Activated CD8-positive, alpha-beta memory T cell treated with anti-CD3 and anti-CD28 coated beads, Interleukin-2, amount 10 ng/mL, durations not matched to agents 7 days and 5 days (primary cell): ENCODE results near the gene MYH1. TPM values are rescaled to one million over a fixed set of nuclear protein-coding genes. Genes with fewer than 3 reads are reported as not detected.
"Not testable (repeated sequence)": the region's sequence is repeated elsewhere in the genome, so short reads cannot be mapped to it uniquely, and the experiment has no call there.

ENCODE experiments used
- ATAC-seq: fragments of 150-1000 bp; cut with Tn5 transposase; one replicate; pipeline ENCODE4 v1.10.0; 2021; ENCODE audit warnings: moderate library complexity
- CTCF ChIA-PET: fragments of 350-600 bp; sonication (Branson Sonifier 250); formaldehyde crosslinking; loops from one replicate; lab custom pipeline; 2021; ENCODE audit warnings: antibody characterized with exemption; lab: Charles Lee
- DNase-seq: peaks from one replicate; pipeline ENCODE4 v3.0.0-alpha.2; 2020
- H3K27ac Mint-ChIP-seq: one replicate; pipeline ENCODE4 v1.8.0; 2021; ENCODE audit warnings: mild to moderate bottlenecking, mixed read lengths
- H3K27me3 Mint-ChIP-seq: one replicate; pipeline ENCODE4 v1.8.0; 2021; ENCODE audit warnings: mixed read lengths
- H3K36me3 Mint-ChIP-seq: one replicate; pipeline ENCODE4 v1.8.0; 2021; ENCODE audit warnings: mild to moderate bottlenecking, mixed read lengths
- H3K4me1 Mint-ChIP-seq: one replicate; pipeline ENCODE4 v1.8.0; 2021; ENCODE audit warnings: mixed read lengths
- H3K4me3 Mint-ChIP-seq: one replicate; pipeline ENCODE4 v1.8.0; 2021; ENCODE audit warnings: mild to moderate bottlenecking, moderate library complexity, mixed read lengths
- H3K9me3 Mint-ChIP-seq: one replicate; pipeline ENCODE4 v1.8.0; 2022; ENCODE audit warnings: low read depth, mixed read lengths
- total RNA-seq, 2 experiments: library from RNA; stranded (reverse); gene quantifications; one replicate each; pipeline ENCODE4 v1.2.3, GENCODE V29; 2021

Gene MYH1
- not detected for total RNA-seq

- DNase-seq (no peak), ATAC-seq (no peak)
- no peaks in the 10 kb centered on the region for H3K36me3 Mint-ChIP-seq
- CTCF ChIA-PET: no interaction called here
- no peaks in the 10 kb centered on the region for H3K9me3 Mint-ChIP-seq
- no peak within 1 kb of the TSS for H3K27ac Mint-ChIP-seq
- H3K4me1 Mint-ChIP-seq: no peaks in the 10 kb centered on the region
- peaks cover 2% of the 10 kb centered on the region for H3K27me3 Mint-ChIP-seq
- no peak within 1 kb of the TSS for H3K4me3 Mint-ChIP-seq
Measured at GRCh38 chr17:10518271-10519037, at the start of gene MYH1. TSS of gene MYH1 (minus strand) at chr17:10518542. CDS start at chr17:10516642, 1,900 bp downstream.

DNA sequence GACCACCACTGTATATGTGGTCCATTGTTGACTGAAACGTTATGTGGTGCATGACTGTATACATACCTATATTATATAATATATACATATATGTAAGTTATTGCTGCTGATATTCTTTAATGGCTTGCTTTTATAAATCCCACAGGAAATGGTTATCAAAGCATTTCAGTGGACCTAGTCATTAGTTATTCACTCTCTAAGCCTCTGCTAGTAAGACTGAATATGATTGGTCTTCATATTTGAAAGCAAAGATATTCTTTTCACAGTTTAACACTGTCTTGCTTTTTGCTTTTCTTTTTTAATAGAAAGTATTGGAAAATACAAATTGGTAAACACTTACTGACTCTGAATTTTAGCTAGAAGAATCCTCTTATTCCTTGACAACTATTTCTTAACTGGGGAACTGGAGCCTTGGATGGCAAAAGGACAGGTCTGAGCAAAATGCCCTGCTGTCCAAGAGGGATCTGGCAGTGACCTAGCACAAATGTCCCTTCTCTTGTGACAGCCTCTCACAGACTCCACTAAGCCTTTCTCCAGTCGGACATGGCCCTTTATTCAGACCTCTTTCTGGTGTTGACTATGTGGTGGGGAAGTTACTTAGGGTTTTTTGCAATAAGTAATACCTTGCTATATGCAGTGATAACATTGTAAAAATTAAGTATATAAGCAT is 45.8 kb upstream of the MYH1 start:
- Mint-ChIP-seq H3K4me3 (no peak overlapping the region), H3K27ac (no peak overlapping the region), H3K36me3 (no peaks in the 10 kb centered on the region), H3K9me3 (no peaks in the 10 kb centered on the region), H3K27me3 (peaks cover 9% of the 10 kb centered on the region), H3K4me1 (no peaks in the 10 kb centered on the region)
- no peak for DNase-seq
- CTCF ChIA-PET: no interaction called here
- no peak for ATAC-seq

- no peak for ATAC-seq
- Mint-ChIP-seq H3K27me3 (no peaks in the 10 kb centered on the region), H3K4me1 (no peaks in the 10 kb centered on the region), H3K4me3 (no peak overlapping the region), H3K27ac (no peak overlapping the region), H3K36me3 (no peaks in the 10 kb centered on the region), H3K9me3 (no peaks in the 10 kb centered on the region)
- CTCF ChIA-PET: no interaction called here
- no peak for DNase-seq
Measured at GRCh38 chr17:10558049-10558448, 39.7 kb upstream of the MYH1 start.

- H3K36me3 Mint-ChIP-seq: no peaks in the 10 kb centered on the region
- H3K9me3 Mint-ChIP-seq: no peaks in the 10 kb centered on the region
- no peaks in the 10 kb centered on the region for H3K27me3 Mint-ChIP-seq
- H3K4me1 Mint-ChIP-seq: no peaks in the 10 kb centered on the region
- H3K27ac Mint-ChIP-seq: no peak overlapping the region
- ATAC-seq (no peak), DNase-seq (no peak)
- no peak overlapping the region for H3K4me3 Mint-ChIP-seq
- CTCF ChIA-PET: no interaction called here
Measured at GRCh38 chr17:10557422-10557821, 39.1 kb upstream of the MYH1 start.

- CTCF ChIA-PET: no interaction called here
- Mint-ChIP-seq H3K36me3 (no peaks in the 10 kb centered on the region), H3K4me1 (no peaks in the 10 kb centered on the region), H3K27me3 (no peaks in the 10 kb centered on the region), H3K9me3 (no peaks in the 10 kb centered on the region), H3K4me3 (no peak overlapping the region), H3K27ac (no peak overlapping the region)
- no peak for ATAC-seq
- DNase-seq: no peak
Measured at GRCh38 chr17:10556301-10557005, 38.1 kb upstream of the MYH1 start.

GRCh38 chr17:10550014-10550413 is 31.7 kb upstream of the MYH1 start:
- no peak overlapping the region for H3K4me3 Mint-ChIP-seq
- peaks cover 6% of the 10 kb centered on the region for H3K27me3 Mint-ChIP-seq
- H3K27ac Mint-ChIP-seq: no peak overlapping the region
- no peak for ATAC-seq
- no peaks in the 10 kb centered on the region for H3K4me1 Mint-ChIP-seq
- DNase-seq: no peak
- no peaks in the 10 kb centered on the region for H3K36me3 Mint-ChIP-seq
- CTCF ChIA-PET: no interaction called here
- H3K9me3 Mint-ChIP-seq: no peaks in the 10 kb centered on the region

DNA sequence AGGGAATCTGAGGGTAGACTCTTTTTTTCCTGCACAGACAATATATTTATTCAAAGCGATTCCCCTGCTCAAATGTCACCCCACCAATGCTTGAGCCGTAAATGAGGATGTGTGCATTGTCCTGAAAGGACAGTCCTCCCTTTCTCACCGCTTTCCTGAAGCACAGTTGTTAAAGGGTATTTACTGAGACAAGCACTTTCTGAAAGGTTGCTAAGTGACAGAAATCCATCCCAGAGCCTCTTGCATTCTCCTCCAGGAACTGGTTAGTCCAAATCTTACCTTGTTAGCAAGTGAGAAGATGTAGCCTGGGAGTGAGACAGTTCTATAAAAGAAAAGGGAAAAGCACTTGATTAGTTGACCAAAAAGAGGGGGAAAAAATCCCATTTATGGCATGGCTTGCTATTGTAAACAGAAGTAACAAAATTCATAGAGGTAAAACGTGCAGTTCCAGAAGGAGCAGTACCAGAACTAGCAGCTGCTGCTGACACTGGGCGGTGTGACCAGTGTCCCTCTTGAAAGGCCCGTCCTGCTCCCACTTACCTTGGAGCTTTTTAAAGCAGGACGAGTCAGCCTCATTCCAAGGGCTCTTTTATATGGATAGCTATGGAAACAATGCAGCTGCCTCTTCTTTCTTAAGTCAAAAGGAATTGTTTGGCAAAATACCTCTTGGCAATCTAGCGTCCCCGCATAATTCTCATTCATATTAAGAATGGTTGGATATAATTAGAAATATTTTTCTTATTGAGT is 30.9 kb upstream of the MYH1 start, which contains the start of gene MYH2:
MYH2 (minus strand) TSS at position 563 of the 747 bp plus-strand sequence. CDS start 1,738 bp downstream, outside the sequence.
- H3K4me3 Mint-ChIP-seq: no peak within 1 kb of the TSS
- H3K27me3 Mint-ChIP-seq: peaks cover 6% of the 10 kb centered on the region
- H3K36me3 Mint-ChIP-seq: no peaks in the 10 kb centered on the region
- no peaks in the 10 kb centered on the region for H3K4me1 Mint-ChIP-seq
- DNase-seq (no peak), ATAC-seq (no peak)
- no peak within 1 kb of the TSS for H3K27ac Mint-ChIP-seq
- H3K9me3 Mint-ChIP-seq: no peaks in the 10 kb centered on the region
- CTCF ChIA-PET: no interaction called here

GRCh38 chr17:10547351-10547750 is 29.0 kb upstream of the MYH1 start:
- no peaks in the 10 kb centered on the region for H3K4me1 Mint-ChIP-seq
- H3K9me3 Mint-ChIP-seq: peaks cover 2% of the 10 kb centered on the region
- CTCF ChIA-PET: no interaction called here
- H3K27ac Mint-ChIP-seq: no peak overlapping the region
- DNase-seq (no peak), ATAC-seq (no peak)
- H3K4me3 Mint-ChIP-seq: no peak overlapping the region
- H3K27me3 Mint-ChIP-seq: peaks cover 6% of the 10 kb centered on the region
- no peaks in the 10 kb centered on the region for H3K36me3 Mint-ChIP-seq

DNA sequence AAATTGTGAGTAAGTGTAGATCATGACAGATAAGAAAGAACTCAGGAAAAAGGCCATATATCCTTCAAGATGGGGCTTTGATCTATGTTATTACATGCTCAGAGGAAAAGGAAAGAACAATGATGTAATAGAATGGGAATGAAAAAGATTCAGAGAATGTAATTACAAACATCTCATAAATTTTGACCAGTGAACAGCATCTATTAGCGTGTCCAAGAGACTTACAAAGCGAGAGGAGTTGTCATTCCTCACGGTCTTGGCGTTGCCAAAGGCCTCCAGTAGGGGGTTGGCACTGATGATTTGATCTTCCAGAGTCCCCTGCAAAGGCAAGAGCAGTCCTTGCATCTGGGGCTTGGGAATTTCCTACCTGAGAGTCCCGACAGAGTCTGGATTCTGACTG is 25.1 kb upstream of the MYH1 start:
- H3K27ac Mint-ChIP-seq, H3K27me3 Mint-ChIP-seq, DNase-seq, CTCF ChIA-PET, ATAC-seq, H3K4me1 Mint-ChIP-seq, H3K4me3 Mint-ChIP-seq, H3K36me3 Mint-ChIP-seq: not testable (repeated sequence)
- peaks cover 10% of the 10 kb centered on the region for H3K9me3 Mint-ChIP-seq

GRCh38 chr17:10541179-10541578 is 22.8 kb upstream of the MYH1 start:
- H3K4me3 Mint-ChIP-seq, DNase-seq, H3K27me3 Mint-ChIP-seq, H3K4me1 Mint-ChIP-seq, CTCF ChIA-PET, ATAC-seq, H3K36me3 Mint-ChIP-seq, H3K27ac Mint-ChIP-seq: not testable (repeated sequence)
- H3K9me3 Mint-ChIP-seq: peaks cover 10% of the 10 kb centered on the region

GRCh38 chr17:10532026-10532425 is 13.7 kb upstream of the MYH1 start:
- Mint-ChIP-seq H3K9me3 (no peaks in the 10 kb centered on the region), H3K27me3 (peaks cover 2% of the 10 kb centered on the region), H3K4me3 (no peak overlapping the region), H3K4me1 (no peaks in the 10 kb centered on the region), H3K36me3 (no peaks in the 10 kb centered on the region), H3K27ac (no peak overlapping the region)
- ATAC-seq (no peak), DNase-seq (no peak)
- CTCF ChIA-PET: no interaction called here

DNA sequence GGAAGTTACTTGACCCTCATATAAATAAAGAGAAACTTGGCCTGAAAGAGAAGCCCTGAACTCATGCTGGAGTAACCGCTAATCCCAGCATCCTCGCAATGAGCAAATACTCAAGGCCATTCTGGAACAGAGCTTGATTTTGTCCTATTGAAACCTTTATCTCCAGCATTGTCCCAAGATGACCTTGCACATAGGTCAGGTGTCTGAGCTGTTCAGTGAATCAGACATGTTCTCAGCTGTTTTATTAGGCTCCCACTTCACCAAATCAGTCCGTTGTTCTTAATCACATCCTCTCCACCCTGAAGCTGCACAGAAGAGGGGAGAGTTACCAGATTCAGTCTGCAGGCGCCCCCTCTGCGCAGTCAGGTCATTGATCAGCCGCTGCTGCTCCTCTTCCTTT is 9.1 kb upstream of the MYH1 start:
- no peaks in the 10 kb centered on the region for H3K4me1 Mint-ChIP-seq
- ATAC-seq (no peak), DNase-seq (no peak)
- peaks cover 2% of the 10 kb centered on the region for H3K27me3 Mint-ChIP-seq
- no peaks in the 10 kb centered on the region for H3K36me3 Mint-ChIP-seq
- no peaks in the 10 kb centered on the region for H3K9me3 Mint-ChIP-seq
- no peak overlapping the region for H3K4me3 Mint-ChIP-seq
- CTCF ChIA-PET: no interaction called here
- H3K27ac Mint-ChIP-seq: no peak overlapping the region

DNA sequence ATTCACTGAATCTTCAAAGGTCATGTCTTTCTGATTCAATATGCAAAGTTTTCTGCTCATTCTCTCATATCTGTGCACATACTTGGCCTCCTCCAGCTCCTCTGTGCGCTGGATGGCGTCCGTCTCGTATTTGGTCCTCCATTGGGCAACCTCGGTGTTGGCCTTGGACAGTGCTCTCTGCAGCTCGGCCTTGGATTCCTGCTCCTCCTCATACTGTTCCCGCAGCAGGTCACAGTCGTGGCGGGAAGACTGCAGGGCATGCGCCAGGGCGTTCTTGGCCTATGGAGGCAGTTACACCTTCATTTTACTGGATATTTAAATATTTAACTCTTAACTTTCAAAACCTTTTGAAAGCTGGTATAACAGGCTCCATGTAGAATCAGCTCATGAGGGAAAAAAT is 8.2 kb upstream of the MYH1 start:
- no peak for ATAC-seq
- Mint-ChIP-seq H3K27me3 (peaks cover 2% of the 10 kb centered on the region), H3K4me3 (no peak overlapping the region), H3K4me1 (no peaks in the 10 kb centered on the region), H3K9me3 (no peaks in the 10 kb centered on the region), H3K27ac (no peak overlapping the region), H3K36me3 (no peaks in the 10 kb centered on the region)
- no peak for DNase-seq
- CTCF ChIA-PET: no interaction called here
